Activated CD4-positive, CD25-positive, alpha-beta regulatory T cell treated with anti-CD3 and anti-CD28 coated beads, Interleukin-2, amount 50 U/mL, for 16 hours (primary cell): ENCODE data around the gene WASHC4.

Experiments used
- DNase-seq: peaks from one replicate; pipeline ENCODE4 v3.0.0-alpha.2; 2020; ENCODE audit warnings: low read depth, low spot score

The WASHC4 gene

GRCh38 chr12:105107494-105108371 lies at the start of gene WASHC4:
WASHC4 (plus strand) TSS chr12:105107731; CDS start chr12:105107801, 70 bp downstream.
- peak; percentile 89 for DNase-seq

- DNase-seq = no peak
Measured at GRCh38 chr12:105060715-105061378, 46.7 kb upstream of the WASHC4 start.

GRCh38 chr12:105064564-105065178 lies 42.9 kb upstream of the WASHC4 start:
- DNase-seq = no peak

- DNase-seq = no peak
Measured at GRCh38 chr12:105067511-105068031, 40.0 kb upstream of the WASHC4 start.

GRCh38 chr12:105069936-105070702 lies 37.4 kb upstream of the WASHC4 start:
- DNase-seq = no peak

GRCh38 chr12:105071981-105072380 lies 35.5 kb upstream of the WASHC4 start:
- DNase-seq = no peak

DNA sequence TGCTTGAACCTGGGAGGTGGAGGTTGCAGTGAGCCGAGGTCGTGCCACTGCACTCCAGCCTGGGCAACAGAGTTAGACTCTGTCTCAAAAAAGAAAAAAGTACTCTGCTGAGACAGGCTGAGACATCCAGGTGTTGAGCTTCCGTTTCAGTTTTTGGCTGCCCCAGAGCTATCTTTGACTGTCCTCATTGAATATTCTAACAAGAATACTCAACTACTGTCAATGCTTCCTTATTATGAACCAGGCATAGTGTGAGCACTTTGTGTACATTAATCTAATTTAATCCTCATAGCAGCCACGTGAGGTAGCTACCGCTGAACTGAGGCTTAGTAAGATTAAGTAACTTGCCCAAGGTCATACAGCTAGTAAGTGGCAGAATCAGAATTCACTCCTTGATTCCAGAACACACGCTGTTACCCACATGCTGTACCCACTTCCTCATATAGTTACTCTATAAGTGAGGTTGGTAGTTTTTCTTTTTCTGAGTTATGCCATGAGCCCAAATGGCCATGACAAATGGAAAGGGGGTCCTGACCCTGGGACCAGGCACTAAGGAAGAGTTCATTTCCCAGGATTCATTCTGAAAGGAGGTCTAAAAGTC lies 34.5 kb upstream of the WASHC4 start:
- no peak for DNase-seq

GRCh38 chr12:105076098-105076497 lies 31.4 kb upstream of the WASHC4 start:
- DNase-seq = no peak

DNA sequence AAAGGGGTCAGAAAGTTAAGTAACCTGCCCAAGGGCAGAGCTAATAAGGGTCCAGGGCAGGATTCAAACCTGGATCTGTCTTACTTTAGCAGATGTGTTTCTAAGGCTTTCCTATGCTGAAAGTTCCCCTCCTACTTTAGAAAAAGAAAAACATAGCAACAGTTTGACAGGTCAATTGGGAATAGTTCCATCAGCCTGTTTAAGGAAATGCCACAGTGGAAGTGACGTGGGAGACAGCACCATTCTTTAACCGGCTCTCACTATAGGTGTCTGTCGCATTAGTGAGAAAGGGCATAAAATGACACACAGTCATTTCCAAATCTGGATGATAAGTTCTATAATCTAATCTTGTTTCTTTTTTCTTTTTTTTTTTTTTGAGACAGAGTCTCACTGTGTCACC lies 30.6 kb upstream of the WASHC4 start:
- no peak for DNase-seq

GRCh38 chr12:105077435-105077834 lies 30.1 kb upstream of the WASHC4 start:
- no peak for DNase-seq

- DNase-seq = no peak
Measured at GRCh38 chr12:105078712-105079570, 28.6 kb upstream of the WASHC4 start.

- DNase-seq = no peak
Measured at GRCh38 chr12:105083031-105083430, 24.5 kb upstream of the WASHC4 start.

GRCh38 chr12:105083551-105084105 lies 23.9 kb upstream of the WASHC4 start:
- DNase-seq = no peak

DNA sequence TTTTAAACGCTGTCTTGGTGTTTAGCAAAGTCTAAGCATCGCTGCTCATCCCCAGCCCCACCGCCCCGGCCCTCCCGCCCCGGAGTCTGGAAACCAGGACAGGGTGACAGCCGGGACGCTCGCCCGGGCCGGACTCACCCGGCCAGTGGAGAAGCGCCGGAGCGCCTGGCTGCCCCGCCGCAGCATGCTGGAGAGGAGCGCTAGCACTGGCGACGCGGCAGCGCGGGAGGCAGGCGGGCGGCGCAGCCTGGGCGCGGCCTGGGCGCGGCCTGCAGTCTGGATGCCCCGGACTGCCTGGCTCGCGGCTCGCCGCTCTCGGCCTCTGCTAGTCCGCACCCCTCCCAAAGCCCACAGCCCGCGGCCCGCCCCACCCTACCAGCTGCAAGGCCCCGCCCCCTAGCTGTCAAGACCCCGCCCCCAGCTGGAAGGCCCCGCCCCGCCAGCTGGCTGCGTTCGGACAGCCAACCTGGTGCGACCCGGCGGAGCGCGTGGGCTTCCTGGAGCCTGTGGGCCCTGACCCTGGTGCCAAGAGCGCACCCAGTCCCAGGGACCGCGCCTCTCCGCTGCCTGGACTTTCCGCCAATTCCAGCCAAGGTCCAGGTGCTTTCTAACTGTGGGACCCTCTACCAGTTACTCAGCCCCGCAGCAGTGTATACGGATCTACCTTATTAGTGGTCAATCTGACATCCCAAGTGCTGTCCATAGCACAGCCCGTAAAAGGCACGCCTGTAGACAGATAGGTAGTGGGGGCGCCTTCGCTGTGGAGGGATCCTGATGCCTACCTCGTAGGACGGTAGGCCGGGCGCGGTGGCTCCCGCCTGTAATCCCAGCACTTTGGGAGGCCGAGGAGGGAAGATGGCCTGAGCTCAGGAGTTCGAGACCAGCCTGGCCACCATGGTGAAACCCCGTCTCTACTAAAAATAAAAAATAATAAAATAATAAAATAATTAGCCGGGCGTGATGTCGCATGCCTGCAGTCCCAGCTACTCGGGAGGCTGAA lies 23.0 kb upstream of the WASHC4 start, which contains the start of gene ALDH1L2:
Gene ALDH1L2 (minus strand): TSS at position 208 of the 1,000 bp plus-strand sequence. CDS start 22 bp downstream, at position 186.
- peak; percentile 0 for DNase-seq

DNA sequence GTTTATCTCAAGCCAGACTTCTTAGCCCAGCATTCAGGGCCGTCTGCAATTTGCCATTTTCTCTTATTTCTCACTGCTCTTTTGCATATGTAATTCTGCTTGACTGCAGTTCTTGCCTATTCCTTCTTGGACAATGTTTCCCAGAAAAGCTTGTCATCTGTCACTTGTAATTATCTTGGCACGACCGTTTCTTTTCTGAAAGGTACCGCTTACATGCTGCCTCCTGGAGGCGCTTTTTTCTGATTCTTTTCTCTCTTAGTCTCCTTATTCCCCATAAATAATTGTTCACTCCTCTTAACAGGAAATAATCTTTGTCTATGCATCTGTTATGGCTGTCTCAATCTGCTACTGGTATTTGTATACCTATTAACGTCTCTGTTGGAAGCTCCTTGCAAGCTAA lies 22.0 kb upstream of the WASHC4 start:
- DNase-seq = no peak

- no peak for DNase-seq
Measured at GRCh38 chr12:105089817-105090216, 17.7 kb upstream of the WASHC4 start.

DNA sequence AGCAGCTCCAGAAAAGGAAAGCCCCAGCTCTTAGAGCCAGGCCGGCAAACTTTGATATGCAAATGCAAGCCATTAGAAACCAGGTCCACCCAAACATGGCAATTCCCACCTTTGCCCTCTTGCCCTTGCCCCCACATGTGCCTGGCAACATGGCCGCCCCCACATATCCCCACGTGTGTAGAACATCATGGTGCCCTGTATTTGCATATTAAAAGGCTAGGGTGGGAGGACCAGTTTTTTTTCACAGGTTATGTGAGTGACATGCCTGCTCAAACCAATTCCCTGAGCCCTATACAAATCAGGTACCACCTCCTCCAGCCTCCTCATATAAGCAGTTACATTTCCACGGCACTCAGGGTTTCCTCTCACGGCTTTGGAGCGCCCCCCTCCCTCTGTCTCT lies 17.2 kb upstream of the WASHC4 start:
- DNase-seq = no peak

DNA sequence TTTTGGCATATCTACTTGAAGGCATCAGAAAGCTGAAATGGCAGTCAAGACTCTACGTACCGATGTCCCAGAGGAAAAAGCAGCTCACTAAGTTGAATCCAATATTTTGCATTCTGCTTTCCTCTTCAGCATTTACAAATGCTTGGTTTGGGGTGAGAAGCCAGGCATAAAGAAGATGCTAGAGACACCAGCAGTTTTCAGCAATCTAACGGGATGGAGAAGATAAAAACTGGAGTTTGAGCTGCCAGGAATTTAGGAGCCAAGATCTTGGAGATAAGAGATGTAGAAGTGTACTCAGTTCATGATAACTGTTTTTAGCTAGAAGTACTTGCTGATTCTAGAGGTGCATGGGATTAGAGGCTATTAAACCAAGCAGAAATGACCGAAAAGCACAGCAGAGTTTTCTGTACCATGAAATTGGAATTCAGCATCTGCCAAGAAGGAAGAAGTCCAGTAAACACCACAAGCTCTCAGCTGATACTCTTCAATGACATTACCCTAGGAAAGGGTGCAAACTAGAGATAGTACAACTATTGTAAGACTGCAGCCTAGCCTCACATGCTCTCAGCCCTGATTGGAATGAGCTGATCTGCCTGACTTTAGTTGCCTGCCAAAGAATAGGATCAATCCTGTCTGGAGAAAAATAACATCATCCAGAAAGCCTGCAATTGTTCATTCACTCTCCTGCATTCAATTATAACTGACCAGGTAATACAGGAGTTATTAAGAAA lies 15.9 kb upstream of the WASHC4 start:
- no peak for DNase-seq
